HG02973 (cell line): ENCODE results near the gene SLC35G3.
"Not testable (repeated sequence)": the region's sequence is repeated elsewhere in the genome, so short reads cannot be mapped to it uniquely, and the experiment has no call there.

Experiments
- ATAC-seq: cut with Tn5 transposase; IDR thresholded peaks from one replicate; pipeline ENCODE4 v1.9.1; 2021; ENCODE audit warnings: moderate library complexity; ENCODE audit not compliant: unreplicated experiment

Gene SLC35G3

DNA sequence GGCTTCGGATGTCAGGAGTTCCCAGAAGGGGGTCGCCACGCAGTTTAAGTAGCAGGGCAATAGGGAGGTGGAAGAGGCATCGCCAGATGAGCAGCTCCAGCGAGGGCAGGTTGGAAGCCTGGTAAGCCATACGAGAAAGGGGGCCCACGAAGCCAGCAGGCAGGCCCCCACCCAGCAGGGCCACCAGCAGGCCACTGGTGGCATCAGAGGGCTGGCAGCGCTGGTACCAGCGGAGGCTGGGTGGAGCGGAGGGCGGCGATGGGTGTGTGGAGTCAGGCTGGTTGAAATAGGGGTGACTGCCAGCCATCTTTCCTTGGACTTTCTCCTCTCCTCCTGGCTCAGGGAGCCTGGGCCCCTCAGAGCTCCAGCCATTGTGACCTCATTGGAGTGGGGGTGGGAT, at the start of gene SLC35G3:
Gene SLC35G3, minus strand, starts transcription at position 393 of the 400 bp plus-strand sequence. Its CDS starts 86 bp downstream, at position 307.
- ATAC-seq: not testable (repeated sequence)

DNA sequence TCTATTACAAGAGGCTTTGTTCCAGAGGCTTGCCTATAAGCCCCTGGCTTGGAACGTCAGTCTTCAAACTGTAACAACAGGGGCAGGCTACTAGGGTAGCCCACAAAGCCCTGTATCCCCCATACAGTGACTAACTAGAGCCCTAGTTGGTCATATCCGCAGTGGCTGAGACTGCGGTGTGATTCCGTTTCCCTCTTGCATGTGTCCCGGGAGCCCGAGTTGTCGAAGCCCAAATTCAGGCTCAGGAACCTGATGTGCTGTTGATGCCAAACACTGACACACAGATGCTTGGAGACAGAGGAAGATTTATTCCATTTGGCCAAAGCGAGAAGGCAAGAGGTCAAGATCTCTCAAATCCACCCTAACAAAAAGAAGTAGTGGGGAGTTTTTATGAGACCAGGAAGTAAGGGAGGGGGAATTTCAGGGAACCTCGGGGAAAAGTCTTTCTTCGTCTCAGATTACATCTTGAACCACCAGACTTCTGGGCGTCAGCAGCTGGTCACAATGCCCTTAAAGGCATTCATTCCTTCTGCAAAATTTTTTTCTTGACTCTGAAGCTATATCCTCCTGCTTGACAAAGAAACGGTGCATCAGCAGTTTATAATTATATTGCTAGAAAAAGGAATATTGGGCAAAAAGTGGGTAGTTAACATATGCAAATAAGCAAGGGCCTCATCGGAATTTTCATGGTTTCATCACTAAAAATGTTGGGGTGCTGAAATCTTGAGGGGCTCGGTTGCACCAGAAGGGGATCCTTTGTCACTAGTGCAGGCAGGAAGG, 49.6 kb upstream of the SLC35G3 start:
- ATAC-seq: no peak

GRCh38 chr17:35242805-35243560, 48.8 kb upstream of the SLC35G3 start, which contains the start of gene SLFN5:
TSS of gene SLFN5 (plus strand) at chr17:35243072. CDS start at chr17:35258691, 15,619 bp downstream.
- ATAC-seq: peak; percentile 61

DNA sequence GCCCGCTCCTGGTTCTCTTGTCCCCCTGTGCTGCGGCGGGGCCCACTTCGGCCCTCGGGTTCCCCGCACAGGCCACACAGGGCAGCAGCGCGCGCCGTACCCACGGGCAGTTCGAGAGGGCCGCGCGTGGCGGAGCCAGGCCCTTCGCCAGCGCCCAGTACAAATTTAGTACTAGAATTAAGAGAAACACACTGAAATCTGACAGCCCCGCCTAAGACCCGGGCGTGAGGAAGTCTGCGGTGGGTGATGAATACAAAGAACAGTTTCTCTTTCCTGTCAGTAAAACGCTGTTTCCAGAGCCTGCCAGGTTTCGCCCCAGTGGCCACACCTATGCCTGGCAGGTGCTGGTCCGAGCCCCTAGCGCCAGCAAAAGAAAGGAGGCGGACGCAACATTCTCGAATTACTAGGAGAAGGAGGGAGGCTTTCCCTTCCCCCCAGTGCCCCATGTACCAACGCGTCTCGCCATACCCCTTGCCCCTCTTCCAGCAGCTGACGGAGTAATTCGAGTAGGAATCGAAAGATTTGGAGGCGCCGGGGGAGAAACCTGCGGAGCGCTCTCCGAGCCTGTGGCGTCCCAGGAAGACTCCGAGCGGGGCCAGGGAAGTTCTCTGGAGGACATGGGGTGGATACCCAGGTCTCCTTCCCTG, 48.1 kb upstream of the SLC35G3 start:
- peak; percentile 43 for ATAC-seq

DNA sequence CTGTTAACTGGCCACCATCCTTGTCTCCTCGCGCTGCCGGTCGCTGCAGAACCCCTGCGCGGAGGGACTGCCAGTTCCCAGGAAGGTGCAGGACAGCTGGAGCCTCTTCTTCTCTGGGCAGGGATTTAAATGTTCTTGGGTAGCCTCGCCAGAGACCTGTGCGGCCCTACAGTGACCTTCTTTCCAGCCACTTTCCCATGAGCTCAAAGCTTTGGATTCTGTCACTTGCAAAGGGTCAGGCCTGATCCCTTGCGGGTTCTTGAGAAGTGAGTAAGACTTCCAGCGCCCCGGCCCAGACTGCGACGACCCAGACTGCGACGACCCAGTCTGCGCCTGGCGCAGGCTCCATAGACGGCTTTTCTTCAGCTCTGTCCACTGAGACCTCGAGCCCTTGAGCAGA, 47.3 kb upstream of the SLC35G3 start:
- no peak for ATAC-seq

DNA sequence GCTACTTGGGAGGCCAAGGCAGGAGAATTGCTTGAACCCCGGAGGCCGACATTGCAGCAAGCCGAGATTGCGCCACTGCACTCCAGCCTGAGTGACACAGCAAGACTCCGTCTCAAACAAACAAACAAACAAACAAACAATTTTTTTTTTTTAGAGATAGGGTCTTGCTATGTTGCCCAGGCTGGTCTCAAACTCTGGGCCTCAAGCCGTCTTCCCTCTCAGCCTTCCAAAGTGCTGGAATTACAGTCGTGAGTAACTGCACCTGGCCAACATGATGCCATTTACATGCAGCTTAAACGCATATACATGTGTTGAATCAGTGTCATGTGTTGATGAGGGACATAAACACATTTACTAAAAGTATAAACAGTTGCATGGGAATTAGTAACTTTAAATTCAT, 46.7 kb upstream of the SLC35G3 start:
- ATAC-seq: no peak

- no peak for ATAC-seq
Observed at GRCh38 chr17:35239823-35240222, 45.6 kb upstream of the SLC35G3 start.

DNA sequence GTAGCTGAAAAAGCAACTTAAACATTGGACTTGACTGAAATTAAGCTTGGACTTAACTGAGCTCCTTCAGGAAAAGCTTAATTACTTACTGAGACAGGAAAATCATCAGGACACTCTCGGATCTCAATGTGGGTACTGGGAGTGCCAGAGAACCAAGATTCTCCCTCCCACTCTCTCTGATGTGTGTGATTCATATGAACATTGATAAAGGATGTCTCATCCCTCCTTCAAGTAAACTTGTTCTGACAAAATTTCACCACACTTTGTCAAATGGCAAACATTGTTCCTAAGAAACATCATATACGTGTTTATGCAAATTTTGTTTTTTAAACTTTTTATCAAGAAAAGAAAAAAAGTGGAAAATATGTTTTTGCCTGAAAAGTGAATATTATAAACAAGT, 44.6 kb upstream of the SLC35G3 start:
- ATAC-seq: no peak

DNA sequence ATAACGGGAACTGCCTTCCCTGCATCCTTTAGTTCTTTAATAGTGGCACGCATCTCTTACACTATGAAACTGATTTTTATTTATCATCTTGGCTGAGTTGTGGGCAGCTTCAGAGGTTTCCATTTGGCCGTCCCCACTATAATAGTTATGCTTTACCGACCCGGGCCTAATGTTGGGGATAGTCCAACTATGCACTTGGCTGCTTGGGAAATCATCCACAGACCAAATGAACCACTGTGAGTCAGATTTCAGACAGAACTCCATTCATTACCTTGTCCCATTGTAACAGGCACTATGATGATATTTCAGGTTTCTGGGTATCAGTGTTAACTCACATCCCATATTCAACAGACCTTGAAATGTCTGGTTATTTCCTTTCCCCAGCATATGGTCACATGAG, 42.6 kb upstream of the SLC35G3 start:
- ATAC-seq: no peak

DNA sequence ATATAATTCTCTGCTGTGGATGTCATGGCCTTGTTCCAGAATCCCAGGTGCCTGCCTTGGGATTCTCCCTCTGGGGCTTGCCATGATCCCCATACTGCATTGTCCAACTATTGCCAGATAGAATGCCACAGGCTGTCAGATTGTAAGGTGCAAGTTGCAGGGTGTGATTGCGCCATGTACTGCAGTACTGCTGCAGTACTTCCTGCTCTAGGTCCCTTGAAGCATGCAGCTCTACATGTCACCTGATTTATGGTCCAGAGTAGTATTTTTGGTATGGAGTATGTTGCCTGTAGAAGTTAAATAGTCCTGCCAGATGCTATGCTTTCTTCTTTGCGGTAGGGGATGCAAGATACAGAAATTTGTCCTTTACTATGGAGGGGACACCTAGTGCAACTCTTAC, 41.7 kb upstream of the SLC35G3 start:
- no peak for ATAC-seq

DNA sequence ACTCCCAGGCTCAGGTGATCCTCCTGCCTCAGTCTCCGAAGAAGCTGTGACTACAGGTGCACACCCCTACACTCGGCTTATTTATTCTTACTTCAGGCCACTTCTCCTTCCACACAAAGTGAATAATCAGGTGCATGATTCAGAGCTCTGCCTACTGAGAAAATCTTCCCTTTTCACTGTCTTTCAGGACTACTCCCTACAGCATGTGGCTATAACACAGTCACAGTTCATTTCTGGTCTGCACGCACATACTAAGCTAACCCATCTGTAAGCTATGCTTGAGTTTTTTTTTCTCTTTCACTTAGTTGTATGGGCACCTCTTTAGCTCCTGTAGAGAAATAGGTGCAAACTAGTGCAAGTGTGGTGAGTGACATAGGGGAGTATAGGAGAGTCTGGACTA, 41.1 kb upstream of the SLC35G3 start:
- ATAC-seq: no peak

GRCh38 chr17:35234315-35234714, 40.1 kb upstream of the SLC35G3 start:
- not testable (repeated sequence) for ATAC-seq

DNA sequence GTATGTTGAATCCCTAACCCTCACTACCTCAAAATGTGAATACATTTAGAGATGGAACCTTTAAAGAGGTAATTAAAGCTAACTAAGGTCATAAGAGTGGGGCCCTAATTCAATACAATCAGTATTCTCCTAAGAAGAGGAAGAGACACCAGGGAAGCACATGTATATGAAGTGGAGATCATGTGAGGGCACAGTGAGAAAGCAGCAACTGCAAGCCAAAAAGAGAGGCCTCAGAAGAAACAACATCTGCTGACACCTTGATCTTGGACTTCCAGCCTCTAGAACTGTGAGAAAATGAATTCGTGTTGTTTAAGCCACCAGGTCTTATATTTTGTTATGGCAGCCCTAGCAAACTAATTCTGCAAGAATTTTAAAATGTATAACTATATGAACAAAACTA, 35.4 kb upstream of the SLC35G3 start:
- ATAC-seq: no peak

DNA sequence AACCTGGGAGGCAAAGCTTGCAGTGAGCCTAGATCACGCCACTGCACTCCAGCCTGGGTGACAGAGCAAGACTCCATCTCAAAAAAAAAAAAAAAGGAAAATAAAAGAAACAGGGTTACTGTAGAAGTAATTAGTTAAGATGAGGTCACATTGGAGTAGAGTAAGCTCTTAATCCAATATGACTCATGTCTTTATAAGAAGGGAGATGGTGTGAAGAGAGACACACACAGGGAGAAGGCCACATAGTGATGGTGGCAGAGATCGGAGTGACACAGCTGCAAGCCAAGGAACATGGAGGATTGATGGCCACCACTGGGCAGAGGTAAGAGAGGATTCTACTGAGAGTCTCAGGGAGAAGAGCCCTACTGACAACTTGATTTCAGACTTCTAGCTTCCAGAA, 33.4 kb upstream of the SLC35G3 start:
- no peak for ATAC-seq

DNA sequence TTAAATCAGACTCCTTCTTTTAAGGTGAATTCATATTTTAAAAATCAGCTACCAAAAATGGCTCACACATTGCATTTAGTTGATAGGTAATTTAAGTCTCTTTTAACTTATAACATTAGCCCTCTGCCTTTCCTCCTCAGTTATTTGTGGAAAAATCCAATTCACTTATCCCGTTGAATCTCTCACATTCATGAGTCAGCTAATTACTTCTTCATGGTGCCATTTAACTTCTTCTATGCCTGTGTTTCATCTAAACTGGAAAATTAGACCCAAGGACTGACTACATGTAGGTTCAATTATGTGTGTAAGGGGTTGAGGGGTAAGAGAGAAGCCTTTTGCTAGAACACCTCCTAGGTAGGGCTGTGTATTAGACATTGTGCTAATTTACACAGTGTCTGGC, 30.2 kb upstream of the SLC35G3 start:
- no peak for ATAC-seq

GRCh38 chr17:35222452-35222851, 28.3 kb upstream of the SLC35G3 start:
- ATAC-seq: no peak

DNA sequence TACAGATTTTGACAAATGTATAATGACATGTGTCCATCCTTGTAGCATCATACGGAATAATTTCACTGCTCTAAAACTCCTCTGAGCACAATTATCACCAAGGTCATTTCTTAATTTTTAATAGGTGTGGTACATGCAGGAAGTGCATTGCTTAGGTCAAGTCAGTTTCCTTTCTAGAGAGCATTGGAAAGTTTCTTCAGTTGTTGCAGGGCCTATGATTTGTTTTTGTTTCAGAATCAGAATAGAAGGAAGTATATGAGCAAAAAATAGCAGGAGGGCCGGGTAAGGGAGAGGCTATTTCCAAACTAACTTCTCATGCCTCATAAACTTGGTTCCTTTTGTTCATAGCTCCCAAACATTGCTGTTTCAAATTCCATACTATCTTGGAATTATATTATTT, 24.7 kb upstream of the SLC35G3 start:
- ATAC-seq: no peak

- no peak for ATAC-seq
Observed at GRCh38 chr17:35217107-35217506, 22.9 kb upstream of the SLC35G3 start.

DNA sequence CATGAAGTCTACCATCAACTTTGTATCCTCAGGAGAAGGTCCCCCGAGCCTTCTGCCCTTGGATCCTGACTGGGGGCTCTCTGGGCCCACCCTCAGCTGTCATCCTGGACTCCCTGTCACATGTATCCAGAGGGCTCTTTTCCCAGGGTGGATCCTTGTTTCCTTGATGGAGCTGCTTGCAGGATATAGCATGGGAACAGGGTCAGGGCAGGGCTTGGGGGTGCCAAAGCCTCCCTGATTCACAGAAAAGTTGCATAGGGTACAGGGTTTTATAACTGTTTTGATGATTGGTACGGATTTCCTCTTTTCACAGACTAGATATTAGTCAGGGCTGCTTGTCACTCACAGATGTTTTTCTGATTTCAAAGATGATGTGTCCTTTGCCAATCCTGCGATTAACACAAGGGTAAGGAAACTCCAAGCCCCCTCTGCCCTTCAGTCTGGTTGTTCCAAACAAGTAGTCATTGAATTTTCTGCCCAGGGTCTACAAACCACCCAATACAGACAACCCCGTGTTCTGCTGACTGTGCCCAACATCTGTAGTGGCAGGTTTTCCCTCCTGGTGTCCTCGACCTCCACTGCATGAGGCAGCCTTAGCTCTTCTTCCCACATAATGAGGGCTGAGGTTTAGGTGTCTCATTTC, 20.6 kb upstream of the SLC35G3 start:
- no peak for ATAC-seq

DNA sequence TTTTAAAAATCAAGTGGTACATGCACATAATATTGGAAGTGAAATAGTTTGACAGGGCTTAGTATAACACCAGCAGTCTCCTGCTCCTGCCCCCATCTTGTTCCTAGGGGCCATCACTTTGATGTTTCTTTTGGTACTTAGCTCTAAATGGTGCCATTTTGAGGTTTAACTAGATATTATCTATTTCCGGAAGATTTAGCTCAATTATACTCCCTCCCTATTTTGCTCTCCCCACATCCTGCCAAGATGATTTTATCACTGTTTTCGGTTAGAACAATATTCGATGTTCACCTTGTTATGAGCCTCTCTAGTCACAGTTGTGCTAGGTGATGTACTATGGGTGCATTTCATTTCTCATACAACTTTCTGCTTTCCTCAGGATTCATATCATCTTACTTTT, 20.0 kb upstream of the SLC35G3 start:
- no peak for ATAC-seq

DNA sequence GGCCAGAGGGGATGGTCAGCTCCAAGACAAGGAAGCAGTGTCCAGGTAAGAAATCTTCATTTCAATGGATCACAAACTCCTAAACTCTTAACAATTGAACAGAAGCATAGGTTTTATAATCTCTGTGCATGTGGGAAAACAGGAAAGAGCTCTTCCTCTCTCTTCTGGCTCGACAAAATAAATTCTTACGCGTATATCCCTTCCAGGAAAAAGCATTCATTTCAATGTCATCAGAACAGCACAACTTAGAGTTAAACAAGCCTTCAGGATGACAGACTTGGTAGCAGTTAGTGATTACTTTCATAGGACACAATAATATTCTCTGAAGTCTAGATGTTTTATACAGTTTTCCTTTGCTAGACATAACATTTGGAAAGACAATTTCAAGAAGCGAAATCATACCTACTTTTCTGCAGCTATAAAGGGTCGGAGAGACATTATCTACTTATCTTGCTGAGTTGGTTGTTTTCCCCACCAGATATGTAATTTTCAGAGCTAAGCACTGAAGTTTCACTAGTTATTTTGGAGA, 19.3 kb upstream of the SLC35G3 start:
- ATAC-seq: no peak
